SK-N-MC (cell line): ENCODE measurements around the gene JUP.
A peak's percentile ranks its signal among the peaks of the same experiment; 100 is the strongest.

Experiments used
- DNase-seq: peaks from one replicate; pipeline ENCODE4 v3.0.0-alpha.2; 2011; ENCODE audit warnings: low read depth, low spot score
- H3K27ac ChIP-seq: fragments of 200-600 bp; sonication (generic); 2 replicates; pipeline ENCODE4 v1.5.1; 2016; ENCODE audit warnings: mixed run types
- H3K36me3 ChIP-seq: fragments of 200-600 bp; sonication (generic); 2 replicates; pipeline ENCODE4 v1.6.1; 2017; ENCODE audit warnings: antibody characterized with exemption, low read length, mixed read lengths; ENCODE audit not compliant: insufficient read depth
- H3K4me3 ChIP-seq: fragments of 200-600 bp; sonication (generic); 2 replicates; pipeline ENCODE4 v1.5.1; 2016
- H3K9ac ChIP-seq: fragments of 200-600 bp; sonication (generic); 2 replicates; pipeline ENCODE4 v1.8.0; 2017; ENCODE audit warnings: mixed run types, mixed read lengths; ENCODE audit not compliant: insufficient read length
- H3K9me3 ChIP-seq: fragments of 200-600 bp; sonication (generic); 2 replicates; pipeline ENCODE4 v1.6.1; 2017; ENCODE audit warnings: low read depth, mild to moderate bottlenecking, antibody characterized with exemption, low read length, moderate library complexity, mixed read lengths
- EZH2 ChIP-seq: fragments of 200-600 bp; sonication (generic); IDR thresholded peaks from one replicate; pipeline ENCODE4 v1.6.1; 2017; ENCODE audit warnings: antibody characterized with exemption
- FOXP2 ChIP-seq: optimal IDR thresholded peaks from 2 replicates; pipeline ENCODE3; 2011; ENCODE audit warnings: mild to moderate bottlenecking, moderate library complexity; ENCODE audit not compliant: insufficient read depth; ENCODE audit errors: extremely low read length, control extremely low read depth
- POLR2AphosphoS5 ChIP-seq: IDR thresholded peaks from 2 replicates; pipeline ENCODE4 v1.6.1; 2012; ENCODE audit warnings: mild to moderate bottlenecking, low read depth, low read length, borderline replicate concordance

JUP gene

DNA sequence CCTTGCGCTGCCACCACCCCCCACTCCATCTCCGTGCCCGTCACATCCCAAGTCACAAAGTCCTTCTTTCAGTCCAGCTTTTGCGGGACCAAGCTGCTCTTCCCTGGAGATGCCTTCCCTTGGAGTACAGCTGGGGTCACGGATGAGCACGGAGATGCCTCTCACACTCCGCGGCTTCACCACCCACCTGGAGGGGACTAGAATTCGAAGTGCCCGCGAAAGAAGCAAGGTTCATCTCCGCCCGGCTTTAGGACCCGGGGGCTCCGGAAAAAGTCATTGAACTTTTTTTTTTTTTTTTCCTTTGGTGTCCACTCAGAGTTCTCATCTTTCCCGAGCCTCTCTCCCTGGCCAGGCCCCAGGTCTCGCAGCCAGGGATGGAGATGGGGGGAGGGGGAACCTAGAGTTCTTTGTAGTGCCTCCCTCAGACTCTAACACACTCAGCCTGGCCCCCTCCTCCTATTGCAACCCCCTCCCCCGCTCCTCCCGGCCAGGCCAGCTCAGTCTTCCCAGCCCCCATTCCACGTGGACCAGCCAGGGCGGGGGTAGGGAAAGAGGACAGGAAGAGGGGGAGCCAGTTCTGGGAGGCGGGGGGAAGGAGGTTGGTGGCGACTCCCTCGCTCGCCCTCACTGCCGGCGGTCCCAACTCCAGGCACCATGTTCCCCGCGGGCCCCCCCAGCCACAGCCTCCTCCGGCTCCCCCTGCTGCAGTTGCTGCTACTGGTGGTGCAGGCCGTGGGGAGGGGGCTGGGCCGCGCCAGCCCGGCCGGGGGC, 26.1 kb upstream of the JUP start, which contains the start of gene FKBP10:
FKBP10 (plus strand) TSS at position 624 of the 771 bp plus-strand sequence; CDS start at position 655, 31 bp downstream.
- H3K27ac ChIP-seq = no peak within 1 kb of the TSS
- peak within 1 kb of the TSS; percentile 95 for H3K4me3 ChIP-seq
- no peaks in the 10 kb centered on the region for H3K9me3 ChIP-seq
- peak within 1 kb of the TSS; percentile 80 for H3K9ac ChIP-seq
- DNase-seq = no peak
- H3K36me3 ChIP-seq = no peaks in the 10 kb centered on the region
- TF ChIP-seq EZH2 = no peak
- TF ChIP-seq FOXP2 = no peak
- no peak for TF ChIP-seq POLR2AphosphoS5

- no peaks in the 10 kb centered on the region for H3K9me3 ChIP-seq
- TF ChIP-seq EZH2 (no peak), POLR2AphosphoS5 (no peak; the same call in 1 of the 2 replicates), FOXP2 (peak; percentile 44)
- peak within 1 kb of the TSS; percentile 95 for H3K4me3 ChIP-seq
- no peak for DNase-seq
- no peak within 1 kb of the TSS for H3K27ac ChIP-seq
- H3K9ac ChIP-seq = peak within 1 kb of the TSS; percentile 80
- no peaks in the 10 kb centered on the region for H3K36me3 ChIP-seq
Measured at GRCh38 chr17:41811549-41812380, 25.3 kb upstream of the JUP start, which contains the start of gene P3H4. Gene P3H4, minus strand, starts transcription at chr17:41811949. Its CDS starts 34 bp downstream, at chr17:41811915.

GRCh38 chr17:41810659-41811548, 24.4 kb upstream of the JUP start:
- Histone ChIP-seq H3K9ac (peak overlapping the region; percentile 80), H3K9me3 (no peaks in the 10 kb centered on the region), H3K4me3 (peak overlapping the region; percentile 95), H3K27ac (no peak overlapping the region), H3K36me3 (no peaks in the 10 kb centered on the region)
- DNase-seq = no peak
- TF ChIP-seq FOXP2 (no peak), EZH2 (no peak), POLR2AphosphoS5 (no peak)

DNA sequence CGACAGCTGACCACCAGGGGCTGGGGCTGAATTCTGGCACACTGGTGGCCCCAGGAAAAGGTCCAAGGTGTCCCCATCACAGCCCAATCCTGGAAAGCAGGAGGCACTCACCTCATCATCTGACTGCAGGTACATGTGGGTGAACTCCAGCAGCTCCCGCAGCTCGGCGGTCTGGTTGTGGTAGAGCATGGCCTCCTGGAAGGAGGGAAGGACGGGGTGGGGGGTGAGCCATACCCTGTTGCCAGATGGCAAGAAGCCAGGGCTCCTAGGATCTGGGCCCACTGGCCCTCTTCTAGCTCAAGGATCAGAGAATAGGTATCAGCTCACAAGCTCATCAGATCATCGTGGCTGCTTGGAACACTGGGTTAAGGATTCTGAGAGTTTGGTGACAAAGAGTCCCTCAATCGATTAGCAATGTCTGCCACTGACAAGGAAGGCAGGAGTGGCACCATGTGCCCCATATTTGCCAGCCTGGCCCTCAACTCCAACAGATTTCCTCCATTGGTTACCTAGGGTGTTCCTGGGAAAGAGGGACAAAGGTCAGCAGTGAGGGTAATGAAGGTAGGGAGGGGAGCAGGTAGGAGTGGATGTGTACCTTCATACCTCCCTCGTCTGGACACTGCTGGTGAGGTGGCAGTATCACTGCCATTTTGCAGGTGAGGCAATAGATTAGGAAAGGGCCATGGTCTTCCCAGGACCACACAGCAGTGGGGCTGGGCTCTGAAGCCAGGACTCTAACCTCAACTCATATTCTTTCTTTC, 20.4 kb upstream of the JUP start:
- Histone ChIP-seq H3K9ac (no peak overlapping the region), H3K36me3 (no peaks in the 10 kb centered on the region), H3K27ac (no peak overlapping the region), H3K9me3 (no peaks in the 10 kb centered on the region), H3K4me3 (no peak overlapping the region)
- TF ChIP-seq EZH2 (no peak), POLR2AphosphoS5 (no peak), FOXP2 (no peak)
- no peak for DNase-seq

DNA sequence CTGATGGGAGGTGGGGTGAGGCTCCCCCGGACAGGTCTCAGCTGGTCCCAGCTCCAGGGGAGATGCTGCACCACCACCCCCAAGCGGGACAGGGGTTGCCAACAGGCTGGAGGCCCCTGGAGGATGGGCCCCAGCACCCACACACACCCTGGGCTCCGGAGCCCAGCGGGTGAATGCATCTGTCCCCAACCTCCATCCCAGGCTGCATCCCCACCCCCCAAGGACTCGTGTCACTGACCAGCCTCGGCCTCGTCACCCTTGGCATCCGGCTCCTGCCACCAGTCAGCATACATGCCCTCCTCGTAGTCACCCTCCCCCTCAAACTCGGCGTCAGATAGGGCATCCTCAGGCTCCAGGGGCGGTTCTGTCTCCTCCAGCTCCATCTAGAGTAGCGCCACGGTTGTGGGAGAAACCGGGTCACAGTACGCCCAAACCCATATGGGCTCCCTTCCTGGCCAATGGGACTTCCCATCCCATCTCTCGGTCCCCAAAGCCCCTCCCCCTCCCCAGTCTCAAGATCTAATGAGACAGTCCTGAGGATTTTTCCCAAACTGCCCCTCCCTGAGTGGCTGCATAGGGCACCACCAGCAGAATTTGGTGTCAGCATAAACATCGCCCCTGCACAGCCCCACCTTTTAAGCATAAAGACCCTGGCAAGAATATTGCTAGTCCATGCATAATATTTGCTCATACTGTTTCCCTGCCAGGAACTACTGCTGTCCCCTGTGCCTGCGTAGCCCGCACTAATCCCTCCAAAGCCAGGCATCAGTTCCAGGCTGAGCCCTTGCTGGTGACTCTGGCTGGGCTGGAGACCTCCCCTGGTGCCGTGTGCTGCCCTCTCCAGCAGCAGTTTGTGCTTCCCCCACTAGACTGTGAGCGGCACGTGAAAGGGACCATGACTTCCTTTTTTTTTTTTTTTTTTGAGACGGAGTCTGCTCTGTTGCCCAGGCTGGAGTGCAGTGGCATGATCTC, 16.8 kb upstream of the JUP start:
- H3K36me3 ChIP-seq = no peaks in the 10 kb centered on the region
- no peak for TF ChIP-seq POLR2AphosphoS5
- TF ChIP-seq FOXP2 = no peak
- TF ChIP-seq EZH2 = no peak
- H3K9me3 ChIP-seq = no peaks in the 10 kb centered on the region
- no peak overlapping the region for H3K4me3 ChIP-seq
- no peak overlapping the region for H3K9ac ChIP-seq
- no peak overlapping the region for H3K27ac ChIP-seq
- DNase-seq = no peak

- no peak for DNase-seq
- Histone ChIP-seq H3K9ac (no peak overlapping the region), H3K27ac (no peak overlapping the region), H3K9me3 (no peaks in the 10 kb centered on the region), H3K4me3 (no peak overlapping the region), H3K36me3 (no peaks in the 10 kb centered on the region)
- TF ChIP-seq POLR2AphosphoS5 (peak; percentile 39; the same call in 1 of the 2 replicates), EZH2 (no peak)
Measured at GRCh38 chr17:41801374-41802271, 15.1 kb upstream of the JUP start.
